GDM1 (cell line): Measurements from ENCODE around the gene ZNRF2.
"Not testable (repeated sequence)": the region's sequence is repeated elsewhere in the genome, so short reads cannot be mapped to it uniquely, and the experiment has no call there.

Source experiments
- DNase-seq: peaks from one replicate; lab custom pipeline; 2025; lab: John Stamatoyannopoulos, UW

Gene ZNRF2

DNA sequence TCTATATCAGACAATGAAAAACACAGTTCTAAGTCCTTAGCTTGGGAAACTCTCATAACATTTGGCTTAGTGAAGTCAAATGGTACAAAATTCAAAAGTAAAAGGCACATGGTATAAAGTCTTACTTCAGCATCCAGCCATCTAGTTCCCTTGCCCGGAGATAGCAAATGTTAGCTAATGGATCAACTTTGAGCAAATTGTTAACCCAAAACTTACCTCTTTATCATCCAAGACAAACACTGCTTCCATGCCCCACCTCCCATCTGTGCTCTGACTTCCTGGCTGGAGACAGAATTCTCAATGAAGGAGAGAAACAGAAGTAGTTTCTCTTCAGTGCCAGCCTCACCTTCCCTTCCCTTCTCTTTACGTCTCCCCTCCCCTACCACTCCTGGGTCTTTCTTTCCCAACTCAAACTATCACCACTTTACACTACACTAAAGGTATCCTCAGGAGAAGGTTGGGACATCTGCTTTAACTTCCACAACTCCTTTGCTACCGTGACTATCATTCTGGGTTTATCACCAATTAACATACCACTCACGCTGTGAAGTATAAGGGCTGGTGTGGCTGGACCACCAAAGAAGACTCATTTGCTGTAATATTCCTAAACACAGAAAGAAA is 21.2 kb upstream of the ZNRF2 start:
- no peak for DNase-seq

DNA sequence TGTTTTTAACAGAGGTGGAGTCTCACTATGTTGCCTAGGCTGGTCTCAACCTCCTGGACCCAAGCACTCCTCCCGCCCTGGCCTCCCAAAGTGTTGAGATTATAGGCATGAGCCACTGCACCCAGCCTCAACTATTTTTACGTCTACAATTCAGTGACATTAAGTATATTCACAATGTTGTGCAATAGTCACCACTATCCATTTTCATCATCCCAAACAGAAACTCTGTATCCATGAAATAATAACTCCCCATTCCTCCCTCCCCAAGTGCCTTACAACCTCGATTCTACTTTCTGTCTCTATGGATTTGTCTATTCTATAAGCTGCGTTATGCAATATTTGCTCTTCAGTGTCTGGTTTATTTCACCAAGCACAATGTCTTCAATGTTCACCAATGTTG is 20.3 kb upstream of the ZNRF2 start:
- no peak for DNase-seq

- DNase-seq, result not testable (repeated sequence)
These were observed 19.2 kb upstream of the ZNRF2 start for GRCh38 chr7:30265189-30265588.

- no peak for DNase-seq
These were observed 17.7 kb upstream of the ZNRF2 start for GRCh38 chr7:30266686-30267085.

DNA sequence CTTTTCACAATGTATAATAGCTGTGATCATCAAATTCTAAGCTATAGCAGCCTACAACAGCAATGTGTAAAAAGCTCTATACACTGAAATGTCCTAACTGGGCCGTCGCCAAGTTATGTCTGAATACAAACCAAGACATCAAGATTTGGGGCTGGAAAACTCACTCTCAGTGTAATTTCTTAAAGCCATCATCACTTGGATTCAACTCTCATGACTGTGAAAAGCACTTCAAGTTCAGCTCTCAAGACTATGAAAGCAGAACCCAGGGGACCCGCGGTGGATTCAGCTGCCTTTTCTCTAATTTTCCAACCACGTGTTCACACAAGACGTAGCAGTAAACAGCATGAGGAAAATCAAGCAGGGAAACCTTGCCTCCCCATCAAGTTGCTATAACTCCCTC is 15.8 kb upstream of the ZNRF2 start:
- DNase-seq, result no peak

GRCh38 chr7:30269490-30269889 is 14.9 kb upstream of the ZNRF2 start:
- no peak for DNase-seq

DNA sequence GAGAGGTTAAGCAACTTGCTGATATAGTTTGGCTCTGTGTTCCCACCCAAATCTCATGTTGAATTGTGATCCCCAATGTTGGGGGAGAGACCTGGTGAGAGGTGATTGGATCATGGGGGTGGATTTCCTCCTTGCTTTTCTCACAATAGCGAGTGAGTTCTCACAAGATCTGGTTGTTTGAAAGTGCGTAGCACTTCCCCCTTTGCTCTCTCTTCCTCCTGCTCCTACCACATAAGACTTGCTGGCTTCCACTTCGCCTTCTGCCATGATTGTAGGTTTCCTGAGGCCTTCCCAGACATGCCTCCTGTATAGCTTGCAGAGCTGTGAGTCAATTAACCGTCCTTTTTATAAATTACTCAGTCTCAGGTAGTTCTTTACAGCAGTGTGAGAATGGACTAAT is 13.5 kb upstream of the ZNRF2 start:
- no peak for DNase-seq

- no peak for DNase-seq
These were observed 12.3 kb upstream of the ZNRF2 start for GRCh38 chr7:30272126-30272525.

- no peak for DNase-seq
These were observed 10.8 kb upstream of the ZNRF2 start for GRCh38 chr7:30273552-30273951.

GRCh38 chr7:30274641-30275040 is 9.8 kb upstream of the ZNRF2 start:
- no peak for DNase-seq

- DNase-seq, result no peak
These were observed 8.0 kb upstream of the ZNRF2 start for GRCh38 chr7:30276203-30276900.

DNA sequence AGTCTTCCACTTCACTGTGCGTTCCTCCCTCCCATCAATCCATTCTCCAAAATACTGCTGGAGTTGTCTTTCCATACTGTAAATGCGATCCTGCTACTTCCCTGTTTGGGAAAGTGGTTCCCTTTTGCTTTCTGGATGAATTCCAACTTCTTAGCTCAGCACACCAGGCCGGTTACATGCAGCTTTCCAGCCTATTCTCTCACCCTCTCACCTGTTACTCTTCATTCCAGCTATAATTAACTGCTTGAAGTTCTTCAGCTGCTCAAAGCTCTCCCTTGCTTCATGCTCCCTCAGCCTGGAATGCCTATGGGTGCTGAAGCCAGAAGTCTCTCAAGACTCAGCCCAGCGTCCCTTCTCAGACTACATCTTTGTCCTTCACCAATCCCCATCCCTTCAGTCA is 6.0 kb upstream of the ZNRF2 start:
- DNase-seq, result no peak

GRCh38 chr7:30278849-30279652 is 5.3 kb upstream of the ZNRF2 start:
- DNase-seq, result no peak

- no peak for DNase-seq
These were observed 4.8 kb upstream of the ZNRF2 start for GRCh38 chr7:30279653-30279904.

GRCh38 chr7:30280631-30281030 is 3.8 kb upstream of the ZNRF2 start:
- DNase-seq, result no peak

DNA sequence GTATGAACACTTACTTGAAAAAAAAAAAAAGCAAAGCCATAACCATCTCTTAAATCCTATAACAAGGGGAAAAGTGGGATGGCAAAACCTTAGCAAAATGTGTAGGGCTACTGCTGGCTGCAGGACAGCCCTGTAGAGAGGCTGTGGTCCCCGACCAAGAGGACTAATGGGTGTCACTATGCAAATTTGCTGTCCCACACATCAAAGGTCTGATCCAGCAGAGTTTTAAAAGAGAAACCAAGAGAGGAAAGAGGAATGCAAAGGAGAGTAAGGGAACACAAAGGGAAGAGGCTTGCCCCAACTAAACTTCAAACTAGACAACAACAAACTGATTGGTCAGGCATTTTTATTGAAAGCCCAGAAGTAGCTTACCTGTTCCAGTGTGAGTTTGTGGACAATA is 3.1 kb upstream of the ZNRF2 start:
- no peak for DNase-seq

DNA sequence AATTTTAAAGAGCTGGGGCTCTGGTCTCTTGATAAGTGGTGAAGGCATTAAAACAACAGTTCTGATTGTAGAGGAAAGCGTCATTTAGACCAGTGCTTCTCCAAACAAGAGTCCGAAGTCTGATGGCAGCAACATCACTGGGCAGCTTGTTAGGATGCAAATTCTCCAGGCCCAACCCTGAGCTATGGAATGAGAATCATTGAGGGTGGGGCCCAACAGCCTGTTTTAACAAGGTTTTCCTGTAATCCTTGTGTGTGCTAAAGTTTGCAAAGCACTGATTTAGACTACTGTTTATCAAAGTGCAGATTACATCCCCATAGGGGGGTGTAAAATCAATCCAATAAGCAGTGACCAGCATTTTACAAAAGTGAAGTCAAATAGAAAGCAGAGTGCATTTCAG is 2.6 kb upstream of the ZNRF2 start:
- DNase-seq, result no peak

DNA sequence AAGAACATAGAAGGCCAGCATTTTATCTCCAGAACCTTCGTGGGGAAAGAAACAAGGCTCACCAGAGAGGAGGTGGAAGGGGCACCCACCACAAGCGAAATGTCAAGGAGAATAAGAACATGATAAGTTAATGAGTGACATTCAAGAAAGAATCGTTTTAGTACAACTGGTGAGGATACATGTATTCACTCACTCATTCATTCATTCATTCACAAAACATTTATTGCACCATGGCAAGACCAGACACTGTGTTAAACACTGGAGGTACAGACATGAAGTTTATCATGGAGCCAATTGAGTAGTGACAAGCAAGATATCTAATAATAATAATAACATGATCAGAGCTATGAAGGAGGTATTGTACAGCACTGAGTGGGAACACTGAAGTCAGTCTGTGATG is 1.7 kb upstream of the ZNRF2 start:
- no peak for DNase-seq

DNA sequence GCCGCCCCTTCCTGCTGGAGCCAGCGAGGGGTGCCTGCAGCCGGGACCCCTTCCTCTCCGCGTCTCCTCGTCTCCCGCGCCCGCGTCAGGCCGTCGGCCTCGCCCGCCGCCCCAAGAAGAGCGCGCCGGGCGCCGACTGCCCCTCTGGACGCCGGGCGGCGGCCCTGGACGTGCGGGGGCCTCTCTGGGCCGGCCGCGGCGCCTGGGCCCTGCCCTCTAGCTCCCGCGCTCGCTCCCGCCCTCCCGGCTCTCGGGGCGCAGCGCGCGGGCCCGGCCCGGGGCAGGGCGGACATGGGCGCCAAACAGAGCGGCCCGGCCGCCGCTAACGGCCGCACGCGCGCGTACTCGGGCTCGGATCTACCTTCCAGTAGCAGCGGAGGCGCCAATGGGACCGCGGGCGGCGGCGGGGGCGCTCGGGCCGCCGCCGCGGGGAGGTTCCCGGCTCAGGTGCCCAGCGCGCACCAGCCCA is 704 bp downstream of the ZNRF2 start:
- DNase-seq, result peak; percentile 29

GRCh38 chr7:30285536-30286284 is 1.3 kb downstream of the ZNRF2 start:
- DNase-seq, result peak; percentile 61

GRCh38 chr7:30286749-30287148 is 2.4 kb downstream of the ZNRF2 start:
- no peak for DNase-seq

- not testable (repeated sequence) for DNase-seq
These were observed 3.2 kb downstream of the ZNRF2 start for GRCh38 chr7:30287625-30288024.

DNA sequence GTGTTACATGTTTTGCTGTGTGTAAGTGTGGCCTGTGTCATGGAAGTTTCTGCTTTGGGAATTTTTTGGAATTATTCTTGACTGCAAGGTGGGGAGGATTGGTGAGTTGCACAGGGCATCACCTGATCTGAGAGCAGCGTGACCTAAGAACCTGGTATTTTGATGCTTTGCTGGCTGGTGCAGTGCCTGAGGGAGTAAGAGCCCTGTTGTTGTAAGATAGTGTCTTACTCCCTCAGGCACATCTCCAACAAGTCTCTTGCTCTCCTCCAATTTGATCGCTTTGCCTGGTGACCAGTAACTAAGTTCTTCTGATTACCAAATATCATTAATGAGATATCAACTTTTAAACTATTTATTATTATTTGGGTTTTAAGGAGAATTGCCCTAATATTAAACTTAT is 5.2 kb downstream of the ZNRF2 start:
- not testable (repeated sequence) for DNase-seq
